HG03045 (cell line): ENCODE data around the gene TCL1B.
A peak's percentile ranks its signal among the peaks of the same experiment; 100 is the strongest.
"Not testable (repeated sequence)": the region's sequence is repeated elsewhere in the genome, so short reads cannot be mapped to it uniquely, and the experiment has no call there.

ENCODE experiments used
- ATAC-seq: cut with Tn5 transposase; IDR thresholded peaks from one replicate; pipeline ENCODE4 v1.9.1; 2021; ENCODE audit warnings: mild to moderate bottlenecking, moderate library complexity; ENCODE audit not compliant: unreplicated experiment

Gene TCL1B

GRCh38 chr14:95700221-95700976 lies 14.2 kb downstream of the TCL1B start:
- ATAC-seq: no peak

GRCh38 chr14:95701846-95702221 lies 15.6 kb downstream of the TCL1B start:
- no peak for ATAC-seq

- no peak for ATAC-seq
These were observed 17.1 kb downstream of the TCL1B start for GRCh38 chr14:95703341-95703740.

GRCh38 chr14:95703805-95704204 lies 17.6 kb downstream of the TCL1B start:
- no peak for ATAC-seq

- no peak for ATAC-seq
These were observed 19.3 kb downstream of the TCL1B start for GRCh38 chr14:95705518-95705917.

GRCh38 chr14:95707327-95707726 lies 21.1 kb downstream of the TCL1B start:
- no peak for ATAC-seq

GRCh38 chr14:95710106-95710505 lies 23.9 kb downstream of the TCL1B start:
- no peak for ATAC-seq

- no peak for ATAC-seq
These were observed 25.4 kb downstream of the TCL1B start for GRCh38 chr14:95711476-95712176.

- no peak for ATAC-seq
These were observed 26.2 kb downstream of the TCL1B start for GRCh38 chr14:95712398-95712797.

- peak; percentile 89 for ATAC-seq
These were observed 27.6 kb downstream of the TCL1B start, which contains the start of gene TCL1A for GRCh38 chr14:95713596-95714371. Gene TCL1A (minus strand): TSS chr14:95714125. CDS start chr14:95714066, 59 bp downstream.

GRCh38 chr14:95722525-95723190 lies 36.4 kb downstream of the TCL1B start:
- no peak for ATAC-seq

- ATAC-seq: peak; percentile 83
These were observed 39.6 kb downstream of the TCL1B start for GRCh38 chr14:95725685-95726336.

- ATAC-seq: no peak
These were observed 41.0 kb downstream of the TCL1B start for GRCh38 chr14:95727056-95727700.

GRCh38 chr14:95729402-95730028 lies 43.3 kb downstream of the TCL1B start:
- ATAC-seq: not testable (repeated sequence)

- no peak for ATAC-seq
These were observed 43.9 kb downstream of the TCL1B start for GRCh38 chr14:95730126-95730525.

- no peak for ATAC-seq
These were observed 47.0 kb downstream of the TCL1B start for GRCh38 chr14:95733212-95733611.

- ATAC-seq: no peak
These were observed 53.1 kb downstream of the TCL1B start for GRCh38 chr14:95739356-95739755.

GRCh38 chr14:95741038-95741490 lies 54.8 kb downstream of the TCL1B start:
- no peak for ATAC-seq

GRCh38 chr14:95741781-95742180 lies 55.6 kb downstream of the TCL1B start:
- ATAC-seq: no peak
